Gastrocnemius medialis (tissue), 4 donors: Measurements from ENCODE around the gene AMPH.

Experiments
- POLR2A ChIP-seq, 2 donors: fragments of 450-650 bp; IDR thresholded peaks; one replicate each; pipeline ENCODE4 v1.6.1; 2017; ENCODE audit warnings: antibody characterized with exemption in 2 of 2, mild to moderate bottlenecking in 2 of 2, moderate library complexity in 2 of 2
- TF ChIP-seq, protein P1 (sequence below), 5 experiments: fragments of 450-650 bp in 3 of 5; fragments of 200-600 bp in 2 of 5; sonication (generic) in 2 of 5; IDR thresholded peaks in 4 of 5; conservative IDR thresholded peaks in 1 of 5; 1 replicate in 4 of 5; 2 replicates in 1 of 5; pipeline ENCODE4 v1.5.1; 2016 to 2019; ENCODE audit warnings: antibody characterized with exemption in 5 of 5, mild to moderate bottlenecking in 3 of 5, moderate library complexity in 3 of 5

DNA sequence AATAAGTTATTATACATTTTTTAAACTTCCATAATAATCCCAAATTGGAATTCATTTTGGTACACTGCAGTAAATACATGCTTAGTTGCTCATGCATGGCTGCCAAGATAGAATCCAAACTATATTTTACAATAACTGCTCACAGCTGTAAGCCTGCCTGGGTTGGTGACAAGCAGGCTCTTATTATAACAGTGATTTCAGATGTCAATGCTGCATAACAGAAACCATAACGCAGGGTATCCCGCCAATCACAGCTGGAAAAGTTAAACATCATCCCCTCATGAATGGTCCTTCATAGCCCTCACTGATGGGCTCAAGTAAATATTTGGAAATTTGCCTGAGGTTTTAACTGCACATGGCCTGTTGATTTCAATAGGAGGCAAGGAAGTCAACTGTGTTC lies 149.8 kb downstream of the AMPH start:
- TF ChIP-seq, protein P1, sequence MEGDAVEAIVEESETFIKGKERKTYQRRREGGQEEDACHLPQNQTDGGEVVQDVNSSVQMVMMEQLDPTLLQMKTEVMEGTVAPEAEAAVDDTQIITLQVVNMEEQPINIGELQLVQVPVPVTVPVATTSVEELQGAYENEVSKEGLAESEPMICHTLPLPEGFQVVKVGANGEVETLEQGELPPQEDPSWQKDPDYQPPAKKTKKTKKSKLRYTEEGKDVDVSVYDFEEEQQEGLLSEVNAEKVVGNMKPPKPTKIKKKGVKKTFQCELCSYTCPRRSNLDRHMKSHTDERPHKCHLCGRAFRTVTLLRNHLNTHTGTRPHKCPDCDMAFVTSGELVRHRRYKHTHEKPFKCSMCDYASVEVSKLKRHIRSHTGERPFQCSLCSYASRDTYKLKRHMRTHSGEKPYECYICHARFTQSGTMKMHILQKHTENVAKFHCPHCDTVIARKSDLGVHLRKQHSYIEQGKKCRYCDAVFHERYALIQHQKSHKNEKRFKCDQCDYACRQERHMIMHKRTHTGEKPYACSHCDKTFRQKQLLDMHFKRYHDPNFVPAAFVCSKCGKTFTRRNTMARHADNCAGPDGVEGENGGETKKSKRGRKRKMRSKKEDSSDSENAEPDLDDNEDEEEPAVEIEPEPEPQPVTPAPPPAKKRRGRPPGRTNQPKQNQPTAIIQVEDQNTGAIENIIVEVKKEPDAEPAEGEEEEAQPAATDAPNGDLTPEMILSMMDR (IDR thresholded peaks at IDR 0.05 in 4 of 5, conservative IDR thresholded peaks at IDR 0.05 in 1 of 5), result no peak
- TF ChIP-seq POLR2A (IDR thresholded peaks at IDR 0.05), result no peak
